ELR (cell line): ENCODE data around the gene ELANE.
"Not testable (repeated sequence)": the region's sequence is repeated elsewhere in the genome, so short reads cannot be mapped to it uniquely, and the experiment has no call there.

Experiments used
- DNase-seq: peaks from one replicate; pipeline ENCODE4 v3.0.0-alpha.2; 2015; ENCODE audit warnings: low read depth

ELANE gene

DNA sequence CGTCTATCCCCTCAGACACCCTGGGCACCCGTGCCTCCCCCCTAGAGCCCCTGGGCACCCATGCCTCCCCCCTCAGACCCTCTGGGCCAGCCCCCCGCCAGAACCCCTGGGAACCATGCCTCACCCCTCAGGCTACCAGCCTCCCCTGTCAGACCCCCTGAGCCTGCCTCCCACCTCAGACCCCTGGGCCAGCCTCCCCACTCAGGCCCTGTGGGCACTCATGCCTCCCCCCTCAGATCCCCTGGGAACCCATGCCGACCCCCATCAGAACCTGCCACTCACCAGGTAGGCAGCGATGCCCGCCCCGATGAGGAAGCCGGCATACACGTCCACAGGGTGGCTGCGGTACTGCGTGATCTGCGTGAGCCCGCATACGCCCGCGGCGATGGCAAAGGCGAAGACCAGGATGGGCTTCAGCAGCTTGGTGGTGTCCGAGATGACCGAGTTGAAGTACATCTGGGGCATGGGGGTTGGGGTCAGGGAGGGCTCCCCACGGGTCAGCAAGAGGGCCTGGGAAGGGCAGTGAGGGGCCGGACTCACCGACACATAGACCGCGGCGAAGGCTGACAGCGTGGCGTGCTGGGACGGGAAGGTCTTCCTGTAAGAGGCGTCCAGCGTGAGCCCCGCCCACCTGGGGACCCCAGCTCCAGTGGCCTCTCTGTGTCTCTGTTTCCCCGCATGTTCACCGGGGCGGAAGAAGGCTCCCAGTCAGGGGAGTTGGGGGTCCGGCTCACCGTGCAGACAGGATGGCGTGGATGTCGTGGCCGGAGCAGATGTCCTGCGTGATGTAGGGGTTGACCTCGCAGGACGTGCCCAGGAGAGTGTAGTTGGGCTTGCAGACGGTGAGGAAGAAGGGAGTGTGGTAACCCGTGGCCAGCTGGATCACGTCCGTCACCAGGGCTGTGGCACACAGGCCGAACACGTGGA, 37.7 kb upstream of the ELANE start:
- DNase-seq, result no peak

DNA sequence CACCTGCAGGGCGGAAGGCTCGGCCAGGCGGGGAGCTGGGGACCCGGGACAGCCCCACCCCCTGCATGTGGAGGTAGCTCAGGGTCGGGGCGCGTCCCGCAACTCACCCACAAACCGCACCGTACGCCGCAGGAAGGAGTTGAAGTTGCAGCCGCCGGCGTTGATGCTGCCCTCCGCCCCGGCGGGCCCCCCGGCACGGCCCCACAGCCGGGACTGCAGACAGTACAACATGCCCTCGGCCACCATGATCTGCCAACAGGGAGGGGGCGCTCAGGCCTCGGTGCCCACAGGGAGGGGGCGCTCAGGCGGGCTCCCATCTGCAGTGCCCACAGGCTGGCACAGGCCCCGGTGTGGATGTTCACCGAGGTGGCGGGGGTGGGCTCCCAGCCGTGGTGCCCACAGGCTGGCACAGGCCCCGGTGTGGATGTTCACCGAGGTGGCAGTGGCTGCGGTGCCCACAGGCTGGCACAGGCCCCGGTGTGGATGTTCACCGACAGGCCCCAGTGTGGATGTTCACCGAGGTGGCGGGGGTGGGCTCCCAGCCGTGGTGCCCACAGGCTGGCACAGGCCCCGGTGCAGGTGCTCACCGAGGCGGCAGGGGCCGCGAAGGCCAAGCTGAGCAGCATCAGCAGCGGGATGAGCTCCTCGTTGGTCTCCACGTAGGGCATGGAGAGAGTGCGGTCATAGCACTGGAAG, 36.9 kb upstream of the ELANE start:
- no peak for DNase-seq

DNA sequence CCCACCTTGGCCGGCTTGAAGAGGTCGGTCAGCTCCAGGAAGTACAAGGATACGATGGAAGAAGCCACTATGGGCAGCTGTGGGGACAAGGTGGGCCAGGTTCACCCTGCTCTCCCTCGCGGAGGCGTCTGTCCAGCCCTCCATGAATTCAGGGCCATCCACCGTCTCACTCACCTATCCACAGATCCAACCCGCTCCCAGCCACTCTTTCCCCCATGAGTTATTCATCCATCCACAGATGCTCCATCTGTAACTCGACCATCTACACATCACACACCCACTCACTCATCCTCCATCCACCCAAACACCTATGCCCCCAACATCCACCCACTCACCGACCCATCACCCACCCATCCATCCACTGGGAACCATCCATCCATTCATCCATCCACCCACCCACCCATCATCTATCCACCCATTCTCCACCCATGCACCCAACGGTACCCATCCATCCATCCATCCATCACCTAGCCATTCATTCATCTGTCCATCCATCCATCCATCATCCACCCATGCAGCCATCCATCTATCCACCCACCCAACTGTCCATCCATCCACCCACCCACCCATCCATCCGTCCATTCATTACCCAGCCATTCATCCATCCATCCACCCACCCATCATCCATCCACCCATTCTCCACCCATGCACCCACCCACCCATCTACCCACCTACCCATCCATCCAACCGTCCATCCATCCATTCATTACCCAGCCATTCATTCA, 36.2 kb upstream of the ELANE start:
- DNase-seq, result no peak

DNA sequence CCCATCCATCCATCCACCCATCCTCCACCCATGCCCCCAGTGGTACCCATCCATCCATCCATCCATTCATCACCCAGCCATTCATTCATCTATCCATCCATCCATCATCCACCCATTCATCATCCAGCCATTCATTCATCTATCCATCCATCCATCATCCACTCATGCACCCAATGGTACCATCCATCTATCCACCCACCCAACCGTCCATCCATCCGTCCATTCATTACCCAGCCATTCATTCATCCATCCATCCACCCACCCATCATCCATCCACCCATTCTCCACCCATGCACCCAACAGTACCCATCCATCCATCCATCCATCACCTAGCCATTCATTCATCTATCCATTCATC, 35.6 kb upstream of the ELANE start:
- DNase-seq, result no peak

DNA sequence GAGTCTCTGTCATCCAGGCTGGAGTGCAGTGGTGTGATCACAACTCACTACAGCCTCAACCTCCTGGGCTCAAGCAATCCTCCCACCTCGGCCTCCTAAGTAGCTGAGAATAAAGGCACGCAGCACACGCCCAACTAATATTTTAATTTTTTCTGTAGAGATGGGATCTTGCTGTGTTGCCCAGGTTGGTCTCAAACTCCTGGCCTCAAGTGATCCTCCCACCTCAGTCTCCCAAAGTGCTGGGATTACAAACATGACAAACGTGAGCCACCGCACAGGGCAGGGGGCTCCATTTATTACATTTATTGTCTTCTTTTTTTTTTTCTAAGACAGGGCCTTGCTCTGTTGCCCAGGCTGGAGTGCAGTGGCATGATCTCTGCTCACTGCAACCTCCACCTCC, 31.9 kb upstream of the ELANE start:
- DNase-seq, result not testable (repeated sequence)

DNA sequence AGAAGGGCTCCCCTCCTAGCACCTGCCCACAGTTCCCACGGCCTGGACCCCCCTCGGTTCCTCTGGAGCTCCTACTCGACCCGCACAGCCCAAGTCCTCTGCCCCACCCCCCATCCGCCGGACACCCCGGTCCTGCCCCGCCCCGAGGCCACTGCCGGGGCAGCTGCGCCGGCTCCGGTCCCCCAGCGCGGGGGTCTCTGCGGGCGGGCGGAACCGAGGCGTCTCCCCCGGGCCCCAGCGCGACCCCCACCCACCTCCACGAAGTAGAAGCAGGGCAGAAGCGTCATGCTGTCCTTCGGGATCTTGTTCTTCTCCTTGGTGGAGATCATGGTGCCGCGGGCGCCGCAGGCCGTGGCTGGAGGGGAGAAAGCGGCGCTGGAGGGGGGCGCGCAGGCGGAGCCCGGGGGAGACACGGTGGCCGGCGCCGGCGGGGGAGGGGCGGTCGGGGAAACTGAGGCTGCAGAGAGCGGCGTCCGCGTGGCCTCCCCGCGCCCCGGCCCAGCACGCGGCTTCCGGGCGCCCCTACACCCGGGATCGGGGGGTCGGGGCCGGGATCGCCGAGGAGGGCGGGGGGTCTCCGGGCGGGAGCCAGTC, 30.8 kb upstream of the ELANE start:
- no peak for DNase-seq

DNA sequence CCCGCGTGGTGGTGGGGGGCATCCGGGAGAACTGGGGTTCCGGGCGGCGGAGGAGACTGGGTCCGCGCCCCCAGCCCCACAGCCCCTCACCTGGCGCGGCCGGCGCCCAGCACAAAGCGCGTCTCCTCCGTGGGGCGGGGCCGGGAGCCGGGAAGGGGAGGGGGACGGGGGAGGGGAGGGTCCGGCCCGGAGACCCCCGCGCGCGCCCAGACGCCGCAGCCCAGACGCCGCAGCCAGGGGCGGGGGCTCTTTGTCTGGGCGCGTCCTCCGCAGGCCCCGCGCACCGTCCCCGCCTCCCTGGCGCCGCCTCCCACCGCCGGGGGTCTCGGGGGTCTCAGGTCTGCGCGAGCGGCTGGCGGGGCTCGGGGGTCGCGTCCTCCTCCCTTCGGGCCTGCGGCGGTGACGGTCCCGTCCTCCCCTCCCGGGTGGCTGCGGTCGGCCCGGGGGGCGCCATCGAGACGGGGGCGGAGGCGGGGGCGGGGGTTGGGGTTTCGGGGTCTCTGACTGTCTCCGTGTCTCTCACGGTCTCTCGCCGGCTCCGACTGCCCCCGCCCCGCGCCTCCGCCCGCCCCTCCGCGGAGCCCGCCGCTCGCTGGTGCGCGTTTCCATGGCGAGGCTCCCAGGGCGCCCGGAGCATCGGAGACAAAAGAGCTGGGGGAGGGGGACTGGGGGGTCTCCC, 30.1 kb upstream of the ELANE start, which contains the start of gene PLPPR3:
PLPPR3 (minus strand) TSS at position 131 of the 679 bp plus-strand sequence. CDS start 396 bp downstream, outside the sequence.
- no peak for DNase-seq

DNA sequence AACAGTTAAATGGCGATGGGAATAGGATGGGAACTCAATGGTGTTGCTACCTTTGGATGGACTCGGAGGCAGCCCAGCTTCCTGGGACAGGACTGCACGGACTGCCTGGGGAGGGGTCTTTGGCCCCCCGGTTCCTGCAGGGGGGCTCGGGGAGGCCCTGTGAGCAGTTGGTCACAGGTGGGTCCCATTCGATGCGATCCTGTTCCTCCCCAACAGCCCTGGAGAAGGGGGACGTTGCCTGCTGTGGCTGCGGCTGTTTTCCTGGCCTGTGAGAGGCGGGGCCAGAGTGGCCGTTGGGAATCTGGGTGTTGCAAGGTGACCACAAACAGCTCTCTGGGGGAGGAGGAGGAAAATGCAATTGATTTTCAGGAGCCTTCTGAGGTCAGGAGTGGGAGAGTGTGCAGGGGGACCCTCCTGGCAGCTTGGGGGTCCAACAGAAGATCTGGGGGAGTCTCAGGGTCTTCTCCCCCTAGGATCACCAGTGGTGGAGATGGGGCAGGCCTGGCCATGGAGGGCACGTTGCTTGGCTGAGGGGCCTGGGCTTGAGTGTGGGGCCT, 28.5 kb upstream of the ELANE start:
- no peak for DNase-seq

DNA sequence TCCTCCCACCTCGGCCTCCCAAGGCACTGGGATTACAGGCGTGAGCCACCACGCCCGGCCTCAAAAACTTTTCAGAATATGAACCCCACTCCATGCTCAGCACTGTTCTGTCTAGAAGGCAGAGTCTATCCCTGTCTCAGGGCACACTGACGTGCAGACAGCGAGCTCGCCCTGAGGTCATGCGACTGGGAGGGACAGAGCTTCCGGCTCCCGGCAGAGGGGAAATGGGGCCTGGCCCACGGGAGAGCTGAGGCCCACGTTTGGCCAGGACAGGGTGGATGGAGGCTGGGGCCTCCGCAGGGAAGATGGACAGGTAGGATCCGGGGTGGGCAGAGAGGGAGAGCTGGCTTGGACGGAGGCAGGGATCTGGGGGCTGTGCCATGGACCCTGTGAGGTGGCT, 27.2 kb upstream of the ELANE start:
- no peak for DNase-seq

DNA sequence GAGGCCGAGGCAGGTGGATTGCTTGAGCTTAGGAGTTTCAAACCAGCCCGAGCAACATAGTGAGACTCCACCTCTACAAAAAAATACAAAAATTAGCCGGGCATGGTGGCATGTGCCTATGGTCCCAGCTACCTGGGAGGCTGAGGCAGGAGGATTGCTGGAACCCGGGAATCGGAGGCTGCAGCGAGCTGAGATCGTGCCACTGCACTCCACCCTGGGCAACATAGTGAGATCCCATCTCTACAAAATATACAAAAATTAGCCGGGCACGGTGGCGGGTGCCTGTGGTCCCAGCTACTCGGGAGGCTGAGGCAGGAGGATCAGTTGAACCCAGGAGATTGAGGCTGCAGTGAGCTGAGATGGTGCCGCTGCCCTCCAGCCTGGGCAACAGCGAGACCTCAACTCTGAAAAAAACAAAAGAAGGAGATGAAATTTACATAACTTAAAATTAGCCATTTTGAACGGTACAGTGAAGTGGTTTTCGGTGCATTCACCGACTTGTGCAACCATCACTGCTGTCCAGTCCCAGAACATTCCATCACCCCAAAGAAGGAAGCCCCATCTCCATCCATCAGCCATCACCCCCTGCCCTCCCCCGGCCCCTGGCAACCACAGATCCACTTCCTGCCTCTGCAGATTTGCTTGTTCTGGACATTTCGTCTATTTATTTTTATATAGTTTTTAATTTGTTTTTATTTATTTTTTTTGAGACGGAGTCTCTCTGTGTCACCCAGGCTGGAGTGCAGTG, 26.0 kb upstream of the ELANE start:
- DNase-seq, result no peak

DNA sequence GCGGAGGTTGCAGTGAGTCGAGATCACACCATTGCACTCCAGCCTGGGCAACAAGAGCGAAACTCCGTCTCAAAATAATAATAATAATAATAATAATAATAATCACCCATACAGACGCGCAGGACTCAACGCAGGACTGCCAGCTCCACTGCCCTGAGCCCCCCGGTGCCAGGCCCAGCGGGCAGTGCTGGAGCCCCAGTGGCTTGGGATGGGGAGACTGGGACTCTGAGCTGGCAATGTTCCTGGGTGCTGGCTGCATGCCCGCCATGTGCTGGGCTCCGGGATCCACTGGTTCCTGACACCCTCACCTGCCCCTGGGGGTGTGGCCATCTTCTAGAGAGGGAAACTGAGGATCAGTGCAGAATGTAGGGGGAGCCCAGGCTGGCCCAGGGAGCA, 24.8 kb upstream of the ELANE start:
- no peak for DNase-seq

DNA sequence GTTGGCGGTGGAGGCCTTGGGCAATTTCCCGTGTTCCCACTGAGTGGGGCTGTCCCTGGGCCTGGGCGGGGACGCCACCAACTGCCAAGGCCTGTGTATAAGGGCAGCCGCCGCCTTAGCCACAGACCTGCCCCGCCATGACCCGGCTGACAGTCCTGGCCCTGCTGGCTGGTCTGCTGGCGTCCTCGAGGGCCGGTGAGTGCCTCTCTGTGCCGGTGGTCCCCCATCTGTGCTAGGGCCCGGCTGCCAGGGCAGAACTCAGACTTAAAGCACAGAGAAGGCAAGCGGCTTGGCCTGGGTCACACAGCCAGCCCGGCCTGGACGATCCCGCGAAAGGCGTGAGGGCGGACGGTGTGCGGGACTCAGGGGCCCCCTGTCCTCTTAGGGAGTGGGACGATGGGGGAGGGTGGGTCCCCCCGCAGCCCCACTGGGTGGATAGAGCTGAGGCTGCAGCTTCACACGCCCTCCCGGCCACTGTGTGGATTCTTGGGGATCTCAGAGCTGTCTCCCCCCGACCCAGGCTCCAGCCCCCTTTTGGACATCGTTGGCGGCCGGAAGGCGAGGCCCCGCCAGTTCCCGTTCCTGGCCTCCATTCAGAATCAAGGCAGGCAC, 24.3 kb upstream of the ELANE start, which contains the start of gene AZU1:
AZU1 (plus strand) TSS at position 128 of the 612 bp plus-strand sequence; CDS start at position 138, 10 bp downstream.
- no peak for DNase-seq

DNA sequence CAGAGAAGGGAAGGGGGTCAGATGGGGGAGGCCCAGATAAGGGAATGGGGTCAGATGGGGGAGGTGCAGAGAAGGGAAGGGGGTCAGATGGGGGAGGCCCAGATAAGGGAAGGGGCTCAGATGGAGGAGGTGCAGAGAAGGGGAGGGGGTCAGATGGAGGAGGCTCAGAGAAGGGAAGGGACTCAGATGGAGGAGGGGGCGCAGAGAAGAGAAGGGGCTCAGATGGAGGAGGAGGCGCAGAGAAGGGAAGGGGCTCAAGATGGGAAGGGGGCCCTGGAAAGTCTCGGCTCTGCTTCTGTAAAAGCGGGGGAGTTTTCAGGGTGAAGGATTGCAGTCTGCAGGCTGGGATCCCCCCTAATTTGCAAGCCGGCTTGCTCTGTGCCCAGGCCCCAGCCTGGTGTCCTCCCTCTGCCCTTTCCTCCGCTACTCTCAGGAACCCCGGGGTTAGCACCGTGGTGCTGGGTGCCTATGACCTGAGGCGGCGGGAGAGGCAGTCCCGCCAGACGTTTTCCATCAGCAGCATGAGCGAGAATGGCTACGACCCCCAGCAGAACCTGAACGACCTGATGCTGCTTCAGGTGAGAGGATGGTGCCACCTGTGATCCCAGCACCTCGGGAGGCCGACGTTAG, 22.9 kb upstream of the ELANE start:
- no peak for DNase-seq

DNA sequence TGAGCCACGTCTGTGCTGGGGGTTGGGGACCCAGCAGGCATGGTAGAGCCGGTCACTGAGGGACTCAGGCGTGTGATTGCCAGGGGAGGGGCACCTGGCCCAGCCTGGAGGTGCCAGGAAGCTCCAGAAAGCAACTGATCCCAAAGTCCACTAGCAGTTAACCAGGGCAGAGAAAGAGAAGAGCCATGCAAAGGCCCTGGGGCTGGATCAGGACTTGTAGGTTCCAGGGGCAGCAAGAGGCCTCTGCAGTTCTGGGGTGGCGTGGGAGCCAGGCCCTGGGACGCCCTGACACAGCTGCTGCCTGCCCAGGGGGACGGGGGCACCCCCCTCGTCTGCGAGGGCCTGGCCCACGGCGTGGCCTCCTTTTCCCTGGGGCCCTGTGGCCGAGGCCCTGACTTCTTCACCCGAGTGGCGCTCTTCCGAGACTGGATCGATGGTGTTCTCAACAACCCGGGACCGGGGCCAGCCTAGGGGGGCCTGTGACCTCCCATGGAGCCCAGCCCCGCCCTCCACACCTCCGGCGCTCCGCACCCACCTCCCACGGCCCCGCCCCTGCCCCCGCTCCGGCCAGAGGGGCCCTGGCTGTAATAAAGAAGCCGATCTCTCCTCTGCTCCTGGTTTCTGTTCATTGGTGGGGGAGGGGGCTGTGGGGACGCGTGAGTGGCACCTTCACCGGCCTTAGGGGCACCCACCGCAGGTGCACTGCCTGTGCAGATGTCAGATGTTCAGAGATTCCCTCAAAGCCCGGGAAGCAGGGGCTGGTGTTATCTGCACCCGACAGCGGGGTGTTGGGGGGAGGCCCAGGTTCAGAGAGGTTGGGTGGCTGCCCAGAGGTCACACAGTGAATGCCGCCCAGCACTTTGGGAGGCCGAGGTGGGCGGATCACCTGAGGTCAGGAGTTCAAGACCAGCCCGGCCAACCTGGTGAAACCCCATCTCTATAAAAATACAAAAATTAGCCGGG, 20.4 kb upstream of the ELANE start:
- DNase-seq, result no peak

DNA sequence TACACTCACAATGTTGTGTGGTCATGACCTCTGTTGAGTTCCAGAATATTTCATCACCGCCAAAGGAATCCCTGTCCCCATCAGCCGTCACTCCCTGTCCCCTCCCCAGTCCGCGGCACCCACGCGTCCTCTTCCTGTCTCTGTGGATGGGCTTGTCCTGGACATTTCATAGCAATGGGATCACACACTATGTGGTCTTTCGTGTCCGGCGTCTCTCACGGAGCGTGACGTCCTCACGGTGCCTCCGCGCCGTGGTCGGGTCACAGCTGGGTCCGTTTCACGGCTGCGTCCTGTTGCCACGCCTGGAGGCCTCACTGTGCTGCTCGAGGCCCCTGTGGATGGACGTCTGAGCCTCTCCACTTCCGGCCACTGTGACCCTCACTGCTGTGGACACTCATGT, 17.9 kb upstream of the ELANE start:
- DNase-seq, result no peak

DNA sequence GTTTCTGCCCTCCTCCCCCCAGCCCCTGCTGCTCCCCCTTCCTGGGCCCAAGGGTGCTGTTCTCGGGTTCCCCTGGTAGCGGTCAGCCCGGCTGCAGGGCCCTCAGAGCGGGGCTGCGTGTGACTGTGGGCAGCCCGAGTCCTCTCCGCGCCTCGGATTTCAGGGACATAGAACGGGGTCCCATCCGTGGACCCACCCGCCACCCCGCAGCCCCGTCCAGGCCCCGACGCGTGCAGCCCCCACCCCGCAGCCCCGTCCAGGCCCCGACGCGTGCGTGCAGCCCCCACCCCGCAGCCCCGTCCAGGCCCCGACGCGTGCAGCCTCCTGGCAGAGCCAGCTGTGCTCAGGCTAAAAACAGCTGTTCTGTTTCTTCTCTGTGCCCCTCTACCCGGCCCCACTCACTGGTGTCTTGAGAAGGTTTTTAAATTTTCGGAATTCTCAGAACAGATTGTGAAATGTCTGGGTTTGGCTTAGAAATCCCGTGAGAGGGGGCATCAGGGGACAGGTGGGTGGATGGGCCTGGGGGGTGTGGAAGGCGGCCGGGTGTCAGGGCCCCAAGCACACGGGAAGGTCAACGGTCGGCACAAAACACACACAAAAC, 16.8 kb upstream of the ELANE start:
- no peak for DNase-seq

DNA sequence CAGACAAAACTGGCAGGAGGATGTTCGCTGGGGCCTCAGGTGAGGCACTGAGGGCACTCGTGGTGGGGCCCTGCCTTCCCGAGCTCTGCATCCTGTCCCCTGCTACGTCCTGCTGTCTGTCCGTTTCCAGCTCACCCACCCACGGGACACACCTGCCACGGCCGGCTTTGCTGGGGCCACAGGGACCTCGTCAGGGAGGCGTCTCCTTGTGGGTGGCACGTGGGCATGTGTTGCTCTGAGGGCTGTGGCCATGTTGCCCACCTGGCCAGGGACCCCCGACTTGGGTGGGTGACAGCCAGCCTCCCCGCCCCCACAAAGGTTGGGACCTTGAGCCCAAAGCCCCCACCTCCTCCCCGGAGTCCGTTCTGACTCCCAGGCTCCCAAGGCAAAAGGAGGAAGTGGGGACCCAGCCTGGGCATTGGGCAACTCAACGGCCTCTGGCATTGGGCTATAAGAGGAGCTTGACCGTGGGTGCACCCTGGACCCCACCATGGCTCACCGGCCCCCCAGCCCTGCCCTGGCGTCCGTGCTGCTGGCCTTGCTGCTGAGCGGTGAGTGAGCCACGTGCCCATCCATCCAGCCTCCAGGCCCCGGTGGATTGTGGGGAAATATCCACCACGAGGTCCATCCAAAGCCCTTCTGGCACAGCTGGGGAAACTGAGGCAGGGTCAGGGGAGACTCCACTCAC, 11.4 kb upstream of the ELANE start, which contains the start of gene PRTN3:
PRTN3 (plus strand) TSS at position 481 of the 688 bp plus-strand sequence; CDS start at position 491, 10 bp downstream.
- DNase-seq, result no peak
